Skeletal muscle satellite cell (primary cell): Measurements from ENCODE around the gene RBPMS2. TPM values are rescaled to one million over a fixed set of nuclear protein-coding genes. Genes with fewer than 3 reads are reported as not detected.
"Not testable (repeated sequence)": the region's sequence is repeated elsewhere in the genome, so short reads cannot be mapped to it uniquely, and the experiment has no call there.

ENCODE experiments used
- H3K27me3 ChIP-seq: 2 replicates; pipeline ENCODE4 v1.7.0; 2013; ENCODE audit warnings: low read length; ENCODE audit not compliant: control insufficient read depth, insufficient read depth
- H3K36me3 ChIP-seq: 2 replicates; pipeline ENCODE4 v1.7.0; 2013; ENCODE audit warnings: mild to moderate bottlenecking, control low read depth, low read length; ENCODE audit not compliant: insufficient read depth
- H3K4me1 ChIP-seq: 2 replicates; pipeline ENCODE4 v1.7.0; 2013; ENCODE audit warnings: low read length; ENCODE audit not compliant: control insufficient read depth, insufficient read depth
- H3K4me2 ChIP-seq: 2 replicates; pipeline ENCODE4 v1.7.0; 2013; ENCODE audit warnings: mild to moderate bottlenecking, low read length
- H3K4me3 ChIP-seq: 2 replicates; pipeline ENCODE4 v1.7.0; 2013; ENCODE audit warnings: low read length
- H3K9ac ChIP-seq: 2 replicates; pipeline ENCODE4 v1.7.0; 2013; ENCODE audit warnings: mild to moderate bottlenecking, low read depth, low read length, moderate library complexity
- H3K9me3 ChIP-seq: replicated peaks from 2 replicates; pipeline ENCODE4 v1.7.0; 2013; ENCODE audit warnings: mild to moderate bottlenecking, control low read depth, low read length
- total RNA-seq: library from RNA; depleted of rRNA; stranded (reverse); fragments of >200 nt; gene quantifications from 2 replicates; pipeline ENCODE4 v1.2.3, GENCODE V29; 2012; rRNA removed

Gene RBPMS2
- total RNA-seq, result not detected in 2 replicates

- Histone ChIP-seq H3K9ac (peak within 1 kb of the TSS; percentile 21), H3K27me3 (peaks cover 48% of the 10 kb centered on the region), H3K4me3 (peak within 1 kb of the TSS; percentile 66), H3K4me1 (no peaks in the 10 kb centered on the region), H3K9me3 (no peaks in the 10 kb centered on the region), H3K4me2 (peak within 1 kb of the TSS; percentile 82), H3K36me3 (no peaks in the 10 kb centered on the region)
Observed at GRCh38 chr15:64775551-64776401, at the start of gene RBPMS2. Gene RBPMS2, minus strand, starts transcription at chr15:64775589. Its CDS starts 270 bp downstream, at chr15:64775319.

- Histone ChIP-seq H3K4me2 (peak overlapping the region; percentile 92), H3K4me3 (peak overlapping the region; percentile 72), H3K4me1 (peaks cover 15% of the 10 kb centered on the region), H3K9ac (peak overlapping the region; percentile 82), H3K36me3 (peaks cover 9% of the 10 kb centered on the region), H3K27me3 (no peaks in the 10 kb centered on the region), H3K9me3 (no peaks in the 10 kb centered on the region)
Observed at GRCh38 chr15:64824929-64825430, 49.6 kb upstream of the RBPMS2 start.

- Histone ChIP-seq H3K9me3 (no peaks in the 10 kb centered on the region), H3K27me3 (no peaks in the 10 kb centered on the region), H3K4me2 (no peak overlapping the region), H3K36me3 (peaks cover 31% of the 10 kb centered on the region), H3K9ac (no peak overlapping the region), H3K4me1 (no peaks in the 10 kb centered on the region), H3K4me3 (no peak overlapping the region)
Observed at GRCh38 chr15:64816452-64816851, 41.1 kb upstream of the RBPMS2 start.

GRCh38 chr15:64814965-64815364 lies 39.6 kb upstream of the RBPMS2 start:
- not testable (repeated sequence) for H3K4me1 ChIP-seq, H3K27me3 ChIP-seq, H3K9me3 ChIP-seq, H3K4me3 ChIP-seq, H3K9ac ChIP-seq, H3K4me2 ChIP-seq
- peaks cover 22% of the 10 kb centered on the region for H3K36me3 ChIP-seq

- H3K4me2 ChIP-seq, H3K27me3 ChIP-seq, H3K9me3 ChIP-seq, H3K4me1 ChIP-seq, H3K4me3 ChIP-seq, H3K9ac ChIP-seq: not testable (repeated sequence)
- peaks cover 19% of the 10 kb centered on the region for H3K36me3 ChIP-seq
Observed at GRCh38 chr15:64814283-64814682, 38.9 kb upstream of the RBPMS2 start.

GRCh38 chr15:64813075-64813474 lies 37.7 kb upstream of the RBPMS2 start:
- H3K27me3 ChIP-seq, result peaks cover 7% of the 10 kb centered on the region
- no peaks in the 10 kb centered on the region for H3K4me1 ChIP-seq
- H3K4me2 ChIP-seq, result no peak overlapping the region
- no peaks in the 10 kb centered on the region for H3K9me3 ChIP-seq
- no peak overlapping the region for H3K9ac ChIP-seq
- peaks cover 11% of the 10 kb centered on the region for H3K36me3 ChIP-seq
- H3K4me3 ChIP-seq, result no peak overlapping the region

GRCh38 chr15:64810497-64811326 lies 35.3 kb upstream of the RBPMS2 start:
- H3K9ac ChIP-seq, result no peak overlapping the region
- no peaks in the 10 kb centered on the region for H3K4me1 ChIP-seq
- H3K4me2 ChIP-seq, result no peak overlapping the region
- H3K36me3 ChIP-seq, result peaks cover 5% of the 10 kb centered on the region
- H3K9me3 ChIP-seq, result no peaks in the 10 kb centered on the region
- H3K27me3 ChIP-seq, result peaks cover 7% of the 10 kb centered on the region
- no peak overlapping the region for H3K4me3 ChIP-seq

GRCh38 chr15:64809649-64810496 lies 34.5 kb upstream of the RBPMS2 start:
- Histone ChIP-seq H3K4me1 (no peaks in the 10 kb centered on the region), H3K4me3 (no peak overlapping the region), H3K9me3 (no peaks in the 10 kb centered on the region)

GRCh38 chr15:64808785-64809453 lies 33.5 kb upstream of the RBPMS2 start:
- no peak overlapping the region for H3K4me3 ChIP-seq
- H3K4me2 ChIP-seq, result no peak overlapping the region
- peaks cover 13% of the 10 kb centered on the region for H3K27me3 ChIP-seq
- H3K9ac ChIP-seq, result no peak overlapping the region
- H3K36me3 ChIP-seq, result no peaks in the 10 kb centered on the region
- no peaks in the 10 kb centered on the region for H3K9me3 ChIP-seq
- H3K4me1 ChIP-seq, result no peaks in the 10 kb centered on the region

More at GRCh38 chr15:64809649-64810496, 34.5 kb upstream of the RBPMS2 start:
- Histone ChIP-seq H3K27me3 (peaks cover 7% of the 10 kb centered on the region), H3K4me2 (no peak overlapping the region), H3K36me3 (no peaks in the 10 kb centered on the region), H3K9ac (no peak overlapping the region)

- H3K27me3 ChIP-seq, result peaks cover 13% of the 10 kb centered on the region
- H3K36me3 ChIP-seq, result no peaks in the 10 kb centered on the region
- H3K4me3 ChIP-seq, result no peak overlapping the region
- no peaks in the 10 kb centered on the region for H3K4me1 ChIP-seq
- H3K4me2 ChIP-seq, result no peak overlapping the region
- no peak overlapping the region for H3K9ac ChIP-seq
- H3K9me3 ChIP-seq, result no peaks in the 10 kb centered on the region
Observed at GRCh38 chr15:64807751-64808222, 32.4 kb upstream of the RBPMS2 start.
